ENCODE measurements around the gene CDPF1.
"Not testable (repeated sequence)": the region's sequence is repeated elsewhere in the genome, so short reads cannot be mapped to it uniquely, and the experiment has no call there.

Gene CDPF1

GRCh38 chr22:46213052-46213451 lies 37.0 kb downstream of the CDPF1 start:
- no peak overlapping the region for H3K4me3 ChIP-seq (ENCODE audit: low read length)
- no peak overlapping the region for H3K9ac ChIP-seq (ENCODE audit: low read depth, low read length)
- H3K4me1 ChIP-seq (ENCODE audit: control insufficient read depth, insufficient read depth, low read length), result no peaks in the 10 kb centered on the region
- H3K36me3 ChIP-seq (ENCODE audit: insufficient read depth, low read length), result peaks cover 22% of the 10 kb centered on the region
- H3K27me3 ChIP-seq (ENCODE audit: control insufficient read depth, insufficient read depth, low read length), result no peaks in the 10 kb centered on the region
- no peak overlapping the region for H3K4me2 ChIP-seq (ENCODE audit: low read length)
- H3K9me3 ChIP-seq (replicated peaks; ENCODE audit: low read length), result no peaks in the 10 kb centered on the region

GRCh38 chr22:46212195-46212594 lies 37.9 kb downstream of the CDPF1 start:
- Histone ChIP-seq H3K4me2 (ENCODE audit: low read length) (no peak overlapping the region), H3K9me3 (replicated peaks; ENCODE audit: low read length) (no peaks in the 10 kb centered on the region), H3K4me3 (ENCODE audit: low read length) (no peak overlapping the region), H3K27me3 (ENCODE audit: control insufficient read depth, insufficient read depth, low read length) (no peaks in the 10 kb centered on the region), H3K36me3 (ENCODE audit: insufficient read depth, low read length) (peaks cover 22% of the 10 kb centered on the region), H3K9ac (ENCODE audit: low read depth, low read length) (no peak overlapping the region), H3K4me1 (ENCODE audit: control insufficient read depth, insufficient read depth, low read length) (no peaks in the 10 kb centered on the region)

- H3K4me2 ChIP-seq (ENCODE audit: low read length), result no peak overlapping the region
- no peak overlapping the region for H3K9ac ChIP-seq (ENCODE audit: low read depth, low read length)
- H3K36me3 ChIP-seq (ENCODE audit: insufficient read depth, low read length), result peaks cover 16% of the 10 kb centered on the region
- H3K4me3 ChIP-seq (ENCODE audit: low read length), result no peak overlapping the region
- H3K4me1 ChIP-seq (ENCODE audit: control insufficient read depth, insufficient read depth, low read length), result no peaks in the 10 kb centered on the region
- H3K9me3 ChIP-seq (replicated peaks; ENCODE audit: low read length), result no peaks in the 10 kb centered on the region
- no peaks in the 10 kb centered on the region for H3K27me3 ChIP-seq (ENCODE audit: control insufficient read depth, insufficient read depth, low read length)
Measured at GRCh38 chr22:46209262-46209661, 40.8 kb downstream of the CDPF1 start.

GRCh38 chr22:46203601-46203980 lies 46.5 kb downstream of the CDPF1 start:
- Histone ChIP-seq H3K4me1 (ENCODE audit: control insufficient read depth, insufficient read depth, low read length) (no peaks in the 10 kb centered on the region), H3K36me3 (ENCODE audit: insufficient read depth, low read length) (peaks cover 8% of the 10 kb centered on the region), H3K4me3 (ENCODE audit: low read length) (no peak overlapping the region), H3K27me3 (ENCODE audit: control insufficient read depth, insufficient read depth, low read length) (no peaks in the 10 kb centered on the region), H3K4me2 (ENCODE audit: low read length) (no peak overlapping the region), H3K9me3 (replicated peaks; ENCODE audit: low read length) (no peaks in the 10 kb centered on the region), H3K9ac (ENCODE audit: low read depth, low read length) (no peak overlapping the region)

GRCh38 chr22:46202897-46203600 lies 47.0 kb downstream of the CDPF1 start:
- Histone ChIP-seq H3K4me1 (ENCODE audit: control insufficient read depth, insufficient read depth, low read length) (no peaks in the 10 kb centered on the region), H3K27me3 (ENCODE audit: control insufficient read depth, insufficient read depth, low read length) (no peaks in the 10 kb centered on the region), H3K9ac (ENCODE audit: low read depth, low read length) (no peak overlapping the region), H3K36me3 (ENCODE audit: insufficient read depth, low read length) (peaks cover 6% of the 10 kb centered on the region), H3K9me3 (replicated peaks; ENCODE audit: low read length) (no peaks in the 10 kb centered on the region), H3K4me2 (ENCODE audit: low read length) (no peak overlapping the region), H3K4me3 (ENCODE audit: low read length) (no peak overlapping the region)

- no peak overlapping the region for H3K4me3 ChIP-seq (ENCODE audit: low read length)
- no peak overlapping the region for H3K4me2 ChIP-seq (ENCODE audit: low read length)
- no peaks in the 10 kb centered on the region for H3K9me3 ChIP-seq (replicated peaks; ENCODE audit: low read length)
- H3K4me1 ChIP-seq (ENCODE audit: control insufficient read depth, insufficient read depth, low read length), result no peaks in the 10 kb centered on the region
- no peaks in the 10 kb centered on the region for H3K27me3 ChIP-seq (ENCODE audit: control insufficient read depth, insufficient read depth, low read length)
- peaks cover 6% of the 10 kb centered on the region for H3K36me3 ChIP-seq (ENCODE audit: insufficient read depth, low read length)
- no peak overlapping the region for H3K9ac ChIP-seq (ENCODE audit: low read depth, low read length)
Measured at GRCh38 chr22:46201059-46201757, 48.9 kb downstream of the CDPF1 start.

- not testable (repeated sequence) for H3K9ac ChIP-seq (ENCODE audit: low read depth, low read length); H3K4me3 ChIP-seq (ENCODE audit: low read length); H3K36me3 ChIP-seq (ENCODE audit: insufficient read depth, low read length); H3K9me3 ChIP-seq (replicated peaks; ENCODE audit: low read length); H3K4me2 ChIP-seq (ENCODE audit: low read length); H3K4me1 ChIP-seq (ENCODE audit: control insufficient read depth, insufficient read depth, low read length); H3K27me3 ChIP-seq (ENCODE audit: control insufficient read depth, insufficient read depth, low read length)
Measured at GRCh38 chr22:46198806-46199205, 51.3 kb downstream of the CDPF1 start.

GRCh38 chr22:46198274-46198673 lies 51.8 kb downstream of the CDPF1 start:
- H3K9me3 ChIP-seq (replicated peaks; ENCODE audit: low read length), result no peaks in the 10 kb centered on the region
- no peak overlapping the region for H3K4me2 ChIP-seq (ENCODE audit: low read length)
- H3K9ac ChIP-seq (ENCODE audit: low read depth, low read length), result no peak overlapping the region
- H3K4me3 ChIP-seq (ENCODE audit: low read length), result no peak overlapping the region
- no peaks in the 10 kb centered on the region for H3K27me3 ChIP-seq (ENCODE audit: control insufficient read depth, insufficient read depth, low read length)
- H3K36me3 ChIP-seq (ENCODE audit: insufficient read depth, low read length), result no peaks in the 10 kb centered on the region
- no peaks in the 10 kb centered on the region for H3K4me1 ChIP-seq (ENCODE audit: control insufficient read depth, insufficient read depth, low read length)

GRCh38 chr22:46196278-46196677 lies 53.8 kb downstream of the CDPF1 start:
- Histone ChIP-seq H3K36me3 (ENCODE audit: insufficient read depth, low read length) (no peaks in the 10 kb centered on the region), H3K9ac (ENCODE audit: low read depth, low read length) (no peak overlapping the region), H3K4me1 (ENCODE audit: control insufficient read depth, insufficient read depth, low read length) (no peaks in the 10 kb centered on the region), H3K4me3 (ENCODE audit: low read length) (no peak overlapping the region), H3K4me2 (ENCODE audit: low read length) (no peak overlapping the region), H3K9me3 (replicated peaks; ENCODE audit: low read length) (no peaks in the 10 kb centered on the region), H3K27me3 (ENCODE audit: control insufficient read depth, insufficient read depth, low read length) (no peaks in the 10 kb centered on the region)

- no peak overlapping the region for H3K4me2 ChIP-seq (ENCODE audit: low read length)
- no peaks in the 10 kb centered on the region for H3K36me3 ChIP-seq (ENCODE audit: insufficient read depth, low read length)
- no peak overlapping the region for H3K4me3 ChIP-seq (ENCODE audit: low read length)
- H3K4me1 ChIP-seq (ENCODE audit: control insufficient read depth, insufficient read depth, low read length), result no peaks in the 10 kb centered on the region
- no peaks in the 10 kb centered on the region for H3K27me3 ChIP-seq (ENCODE audit: control insufficient read depth, insufficient read depth, low read length)
- no peak overlapping the region for H3K9ac ChIP-seq (ENCODE audit: low read depth, low read length)
- H3K9me3 ChIP-seq (replicated peaks; ENCODE audit: low read length), result no peaks in the 10 kb centered on the region
Measured at GRCh38 chr22:46195487-46196165, 54.5 kb downstream of the CDPF1 start.
